ENCODE data around the gene AGPS. TPM values are rescaled to one million over a fixed set of nuclear protein-coding genes. Genes with fewer than 3 reads are reported as not detected.

Gene AGPS
- polyA plus RNA-seq, 3 donors, result 7.1 to 26.9 (median 16.7) TPM

DNA sequence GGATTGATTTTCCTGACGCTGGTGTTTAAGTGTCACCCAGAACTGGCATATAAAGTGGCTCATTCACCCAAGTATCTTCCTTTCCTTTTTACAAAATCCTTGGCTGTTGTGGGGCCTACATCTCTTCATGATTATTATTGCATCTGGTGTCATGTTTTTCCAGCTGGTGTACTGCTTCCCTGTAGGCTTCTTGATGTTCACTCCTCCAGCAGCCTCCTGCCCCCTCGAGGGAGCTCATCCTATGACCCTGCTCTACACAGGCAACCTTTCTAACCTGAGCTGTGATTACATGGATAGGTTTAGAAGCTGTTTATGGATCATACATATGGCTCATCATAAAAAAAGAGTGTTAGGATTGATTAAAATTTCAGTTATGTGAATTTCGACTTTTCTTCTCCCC, 12.4 kb upstream of the AGPS start:
- Histone ChIP-seq H3K9ac (ENCODE audit: insufficient read depth, low read length, poor library complexity, severe bottlenecking) (no peak overlapping the region), H3K36me3 (replicated peaks in 1 of 2; ENCODE audit: control insufficient read depth in 1 of 2, insufficient read depth in 2 of 2, low read length in 2 of 2) (peaks cover 8 to 12% of the 10 kb centered on the region in 2 donors), H3K4me3 (replicated peaks in 1 of 3; ENCODE audit: low read depth in 2 of 3, low read length in 3 of 3) (no peak overlapping the region), H3K4me2 (replicated peaks; ENCODE audit: extremely low read depth, low read length, poor library complexity, severe bottlenecking) (no peak overlapping the region), H3K9me3 (replicated peaks in 1 of 2; ENCODE audit: control insufficient read depth in 1 of 2, insufficient read depth in 1 of 2, low read length in 2 of 2) (no peaks in the 10 kb centered on the region), H3K27ac (ENCODE audit: low read depth in 1 of 2, low read length in 2 of 2) (no peak overlapping the region), H3K27me3 (ENCODE audit: control insufficient read depth in 2 of 2, insufficient read depth in 2 of 2, low read length in 2 of 2) (no peaks in the 10 kb centered on the region), H3K79me2 (ENCODE audit: insufficient read depth, low read length) (peaks cover under 1% of the 10 kb centered on the region), H2AFZ (ENCODE audit: insufficient read depth, low read depth, low read length, poor library complexity, severe bottlenecking) (no peak overlapping the region), H4K20me1 (ENCODE audit: insufficient read depth, low read length) (no peaks in the 10 kb centered on the region), H3K4me1 (ENCODE audit: control insufficient read depth in 1 of 2, insufficient read depth in 2 of 2, low read length in 2 of 2) (peaks cover 0 to 4% of the 10 kb centered on the region in 2 donors)
- TF ChIP-seq, protein P1, sequence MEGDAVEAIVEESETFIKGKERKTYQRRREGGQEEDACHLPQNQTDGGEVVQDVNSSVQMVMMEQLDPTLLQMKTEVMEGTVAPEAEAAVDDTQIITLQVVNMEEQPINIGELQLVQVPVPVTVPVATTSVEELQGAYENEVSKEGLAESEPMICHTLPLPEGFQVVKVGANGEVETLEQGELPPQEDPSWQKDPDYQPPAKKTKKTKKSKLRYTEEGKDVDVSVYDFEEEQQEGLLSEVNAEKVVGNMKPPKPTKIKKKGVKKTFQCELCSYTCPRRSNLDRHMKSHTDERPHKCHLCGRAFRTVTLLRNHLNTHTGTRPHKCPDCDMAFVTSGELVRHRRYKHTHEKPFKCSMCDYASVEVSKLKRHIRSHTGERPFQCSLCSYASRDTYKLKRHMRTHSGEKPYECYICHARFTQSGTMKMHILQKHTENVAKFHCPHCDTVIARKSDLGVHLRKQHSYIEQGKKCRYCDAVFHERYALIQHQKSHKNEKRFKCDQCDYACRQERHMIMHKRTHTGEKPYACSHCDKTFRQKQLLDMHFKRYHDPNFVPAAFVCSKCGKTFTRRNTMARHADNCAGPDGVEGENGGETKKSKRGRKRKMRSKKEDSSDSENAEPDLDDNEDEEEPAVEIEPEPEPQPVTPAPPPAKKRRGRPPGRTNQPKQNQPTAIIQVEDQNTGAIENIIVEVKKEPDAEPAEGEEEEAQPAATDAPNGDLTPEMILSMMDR (IDR thresholded peaks at IDR 0.05), result no peak
- intact Hi-C loops (cut with micrococcal nuclease), result no loop called here
- Mint-ChIP-seq H3K27me3 (ENCODE audit: low read depth in 3 of 3) (no peaks in the 10 kb centered on the region), H3K27ac (no peak overlapping the region), H3K36me3 (peaks cover 9 to 15% of the 10 kb centered on the region in 2 donors), H3K9me3 (peaks cover 0 to 1% (median 0%) of the 10 kb centered on the region in 7 donors), H3K4me1 (peaks cover 10% of the 10 kb centered on the region), H3K4me3 (no peak overlapping the region)
- no CpG with 5 or more reads among the region's 3 CpGs for WGBS (ENCODE audit: insufficient coverage)
- DNase-seq, result no peak

DNA sequence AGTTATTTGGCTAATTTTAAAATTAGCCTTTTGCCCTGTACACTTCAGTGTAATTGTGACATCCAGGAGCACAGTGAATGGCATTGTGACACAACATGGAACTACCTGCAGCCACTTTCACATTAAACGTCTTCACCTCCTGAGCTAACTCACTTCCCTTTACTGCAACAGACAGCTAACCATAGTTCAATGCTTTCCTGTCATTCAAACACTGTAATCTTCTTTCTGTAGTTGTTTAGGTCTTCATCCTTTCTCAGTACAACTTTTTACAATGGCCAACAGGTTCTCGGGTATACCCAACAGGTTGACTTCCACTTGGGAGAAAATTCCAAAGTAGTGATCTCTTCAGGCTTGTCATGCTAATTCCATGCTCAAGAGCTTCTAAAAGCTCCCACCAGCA, 8.6 kb upstream of the AGPS start:
- intact Hi-C loops (cut with micrococcal nuclease), result no loop called here
- Mint-ChIP-seq H3K27me3 (ENCODE audit: low read depth in 3 of 3) (no peaks in the 10 kb centered on the region), H3K36me3 (peaks cover 9 to 11% of the 10 kb centered on the region in 2 donors), H3K9me3 (no peaks in the 10 kb centered on the region), H3K27ac (no peak overlapping the region), H3K4me1 (peaks cover 13% of the 10 kb centered on the region), H3K4me3 (no peak overlapping the region)
- TF ChIP-seq, protein P1 (IDR thresholded peaks at IDR 0.05), result no peak
- WGBS (ENCODE audit: insufficient coverage), result 100% methylated on average over 1 of the region's 2 CpGs
- no peak overlapping the region for H2AFZ ChIP-seq (ENCODE audit: insufficient read depth, low read depth, low read length, poor library complexity, severe bottlenecking)
- H4K20me1 ChIP-seq (ENCODE audit: insufficient read depth, low read length), result no peaks in the 10 kb centered on the region
- H3K27me3 ChIP-seq (ENCODE audit: control insufficient read depth in 2 of 2, insufficient read depth in 2 of 2, low read length in 2 of 2), result no peaks in the 10 kb centered on the region
- H3K4me1 ChIP-seq (ENCODE audit: control insufficient read depth in 1 of 2, insufficient read depth in 2 of 2, low read length in 2 of 2), result peaks cover 0 to 4% of the 10 kb centered on the region in 2 donors
- no peak overlapping the region for H3K27ac ChIP-seq (ENCODE audit: low read depth in 1 of 2, low read length in 2 of 2)
- no peak overlapping the region for H3K4me2 ChIP-seq (replicated peaks; ENCODE audit: extremely low read depth, low read length, poor library complexity, severe bottlenecking)
- DNase-seq, result no peak
- H3K79me2 ChIP-seq (ENCODE audit: insufficient read depth, low read length), result peaks cover 7% of the 10 kb centered on the region
- no peak overlapping the region for H3K9ac ChIP-seq (ENCODE audit: insufficient read depth, low read length, poor library complexity, severe bottlenecking)
- peaks cover 8 to 12% of the 10 kb centered on the region in 2 donors for H3K36me3 ChIP-seq (replicated peaks in 1 of 2; ENCODE audit: control insufficient read depth in 1 of 2, insufficient read depth in 2 of 2, low read length in 2 of 2)
- H3K4me3 ChIP-seq (replicated peaks in 1 of 3; ENCODE audit: low read depth in 2 of 3, low read length in 3 of 3), result no peak overlapping the region
- H3K9me3 ChIP-seq (replicated peaks in 1 of 2; ENCODE audit: control insufficient read depth in 1 of 2, insufficient read depth in 1 of 2, low read length in 2 of 2), result no peaks in the 10 kb centered on the region

Measured in CD14-positive monocyte (primary cell).